Measurements from ENCODE around the gene STYXL2.

The STYXL2 gene

DNA sequence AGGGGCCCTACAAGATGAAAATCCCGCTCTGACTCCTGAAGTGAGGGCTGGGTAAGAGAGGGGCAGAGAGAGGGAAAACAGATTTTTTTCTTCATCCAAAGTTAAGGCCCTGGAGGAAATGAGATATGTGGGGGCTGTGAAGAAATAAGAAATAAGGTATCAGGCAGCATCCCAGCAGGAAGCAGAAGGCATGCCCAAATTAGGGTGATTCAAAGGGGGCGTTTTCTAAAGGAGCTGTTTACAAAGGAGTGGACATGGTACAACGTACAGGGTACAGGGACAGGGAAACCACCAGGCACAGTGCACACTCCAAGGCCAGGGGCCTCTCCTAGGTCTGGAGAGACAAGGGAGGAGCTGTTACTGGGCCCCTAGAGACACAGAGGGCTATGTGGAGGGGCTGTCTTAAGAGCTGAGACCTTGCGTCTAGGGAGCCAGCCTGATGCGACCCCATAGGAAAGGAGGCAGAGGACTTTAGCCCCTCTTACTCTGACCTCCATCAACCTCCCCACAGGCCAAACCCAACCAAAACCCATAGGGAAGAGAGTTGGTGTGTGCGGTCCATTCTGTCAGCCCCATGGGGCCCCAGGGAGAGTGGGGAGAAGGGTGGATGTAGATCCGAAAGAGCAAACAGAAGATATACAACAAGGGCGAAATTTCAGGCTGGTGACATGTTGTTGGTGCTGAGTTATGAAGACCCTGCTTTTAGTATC is 38.6 kb downstream of the STYXL2 start:
- in situ Hi-C loops (cut with MboI; ENCODE audit: low pct_unique_long_range_greater_than_20kb, low sequenced_read_pairs, unreplicated experiment), result no loop called here
- no peak for DNase-seq (ENCODE audit: low spot score)
- TF ChIP-seq, protein P1, sequence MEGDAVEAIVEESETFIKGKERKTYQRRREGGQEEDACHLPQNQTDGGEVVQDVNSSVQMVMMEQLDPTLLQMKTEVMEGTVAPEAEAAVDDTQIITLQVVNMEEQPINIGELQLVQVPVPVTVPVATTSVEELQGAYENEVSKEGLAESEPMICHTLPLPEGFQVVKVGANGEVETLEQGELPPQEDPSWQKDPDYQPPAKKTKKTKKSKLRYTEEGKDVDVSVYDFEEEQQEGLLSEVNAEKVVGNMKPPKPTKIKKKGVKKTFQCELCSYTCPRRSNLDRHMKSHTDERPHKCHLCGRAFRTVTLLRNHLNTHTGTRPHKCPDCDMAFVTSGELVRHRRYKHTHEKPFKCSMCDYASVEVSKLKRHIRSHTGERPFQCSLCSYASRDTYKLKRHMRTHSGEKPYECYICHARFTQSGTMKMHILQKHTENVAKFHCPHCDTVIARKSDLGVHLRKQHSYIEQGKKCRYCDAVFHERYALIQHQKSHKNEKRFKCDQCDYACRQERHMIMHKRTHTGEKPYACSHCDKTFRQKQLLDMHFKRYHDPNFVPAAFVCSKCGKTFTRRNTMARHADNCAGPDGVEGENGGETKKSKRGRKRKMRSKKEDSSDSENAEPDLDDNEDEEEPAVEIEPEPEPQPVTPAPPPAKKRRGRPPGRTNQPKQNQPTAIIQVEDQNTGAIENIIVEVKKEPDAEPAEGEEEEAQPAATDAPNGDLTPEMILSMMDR (IDR thresholded peaks at IDR 0.05; ENCODE audit: extremely low read depth, insufficient read depth, missing control alignments), result no peak

DNA sequence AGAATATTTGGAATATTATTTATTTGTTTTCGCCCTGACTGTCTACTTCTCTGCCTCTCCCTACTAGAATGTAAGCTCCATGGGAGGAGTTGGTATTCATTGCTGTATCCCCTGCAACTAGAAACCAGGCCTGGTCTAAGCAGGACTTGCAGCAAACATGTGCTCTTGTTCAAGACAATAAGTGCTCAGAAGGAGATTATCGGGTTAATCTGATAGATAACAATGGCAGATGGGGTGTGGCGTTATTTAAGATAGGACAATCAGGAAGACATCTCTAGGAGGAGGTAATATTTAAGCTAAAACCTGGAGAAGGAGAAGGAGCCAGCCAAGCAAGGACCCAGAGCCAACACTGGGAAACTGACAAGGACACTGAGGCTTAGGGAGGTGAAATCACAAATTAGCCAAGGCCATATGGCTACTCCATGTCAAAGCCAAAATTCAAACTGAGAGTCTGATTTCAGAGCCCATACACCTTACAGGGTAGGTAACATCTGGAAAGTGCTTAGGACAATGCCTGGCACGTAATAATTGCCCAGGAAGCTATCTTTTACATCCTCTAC is 41.5 kb downstream of the STYXL2 start:
- no peak for DNase-seq (ENCODE audit: low spot score)
- TF ChIP-seq, protein P1 (IDR thresholded peaks at IDR 0.05; ENCODE audit: extremely low read depth, insufficient read depth, missing control alignments), result no peak
- in situ Hi-C loops (cut with MboI; ENCODE audit: low pct_unique_long_range_greater_than_20kb, low sequenced_read_pairs, unreplicated experiment), result no loop called here

DNA sequence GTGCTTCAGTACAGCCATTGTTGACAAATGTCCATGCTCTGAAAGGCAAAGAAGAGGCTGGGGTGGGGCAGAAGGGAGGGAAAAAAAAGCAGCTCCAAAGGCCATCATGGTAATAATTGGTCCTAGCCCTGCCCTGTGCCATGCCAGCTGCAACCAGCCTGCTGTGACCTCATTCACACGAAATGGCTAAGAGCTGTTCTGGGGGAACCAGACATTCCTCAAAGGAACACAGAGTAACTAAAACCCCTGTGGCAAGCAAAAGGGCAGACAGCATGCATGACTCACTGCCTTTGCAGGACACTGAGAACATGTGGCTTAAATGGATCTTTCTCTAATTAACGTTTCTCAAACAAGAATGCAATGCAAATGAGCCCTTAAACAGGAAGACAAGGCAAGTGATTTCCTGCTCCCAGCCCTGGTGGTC is 42.3 kb downstream of the STYXL2 start:
- in situ Hi-C loops (cut with MboI; ENCODE audit: low pct_unique_long_range_greater_than_20kb, low sequenced_read_pairs, unreplicated experiment), result no loop called here
- TF ChIP-seq, protein P1 (IDR thresholded peaks at IDR 0.05; ENCODE audit: extremely low read depth, insufficient read depth, missing control alignments), result no peak
- no peak for DNase-seq (ENCODE audit: low spot score)

DNA sequence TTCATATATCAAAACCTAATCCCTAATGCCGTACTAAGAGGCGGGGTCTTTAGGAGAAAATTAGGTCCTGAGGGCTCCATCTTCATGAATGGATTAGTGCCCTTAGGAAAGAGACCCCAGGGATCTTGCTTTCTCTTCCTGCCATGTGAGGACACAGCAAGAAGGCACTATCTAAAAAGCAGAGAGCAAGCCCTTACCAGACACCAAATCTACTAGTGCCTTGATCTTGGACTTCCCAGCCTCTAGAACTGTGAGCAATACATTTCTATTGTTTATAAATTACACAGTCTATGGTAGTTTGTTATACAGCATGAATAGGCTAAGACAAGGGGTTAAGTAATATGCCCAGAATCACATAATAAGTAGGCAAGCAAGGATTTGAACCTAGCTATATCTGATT is 42.9 kb downstream of the STYXL2 start:
- in situ Hi-C loops (cut with MboI; ENCODE audit: low pct_unique_long_range_greater_than_20kb, low sequenced_read_pairs, unreplicated experiment), result no loop called here
- no peak for DNase-seq (ENCODE audit: low spot score)
- TF ChIP-seq, protein P1 (IDR thresholded peaks at IDR 0.05; ENCODE audit: extremely low read depth, insufficient read depth, missing control alignments), result no peak

DNA sequence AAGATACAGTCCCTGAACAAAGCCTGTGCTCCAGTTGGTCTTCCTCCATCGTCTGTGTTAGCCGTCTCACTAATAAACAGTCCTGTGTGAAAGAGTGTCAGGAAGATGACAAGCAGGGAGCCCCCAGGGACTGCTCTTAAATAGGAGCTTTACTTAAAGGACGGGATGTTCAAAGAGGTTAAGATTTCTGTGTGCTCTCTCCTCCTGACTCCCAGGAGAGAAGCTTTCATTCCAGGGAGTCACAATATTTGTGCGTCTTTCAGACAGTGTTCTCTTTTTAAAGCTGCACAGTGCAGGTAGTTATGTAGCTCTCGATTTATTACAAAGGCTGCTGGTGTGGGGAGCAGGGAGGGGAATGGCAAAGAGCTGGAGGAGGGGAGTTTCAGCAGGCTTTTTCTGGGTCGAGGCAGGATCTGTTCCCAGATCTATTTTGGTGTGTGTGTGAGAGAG is 43.5 kb downstream of the STYXL2 start:
- TF ChIP-seq, protein P1 (IDR thresholded peaks at IDR 0.05; ENCODE audit: extremely low read depth, insufficient read depth, missing control alignments), result no peak
- no peak for DNase-seq (ENCODE audit: low spot score)
- in situ Hi-C loops (cut with MboI; ENCODE audit: low pct_unique_long_range_greater_than_20kb, low sequenced_read_pairs, unreplicated experiment), result no loop called here

DNA sequence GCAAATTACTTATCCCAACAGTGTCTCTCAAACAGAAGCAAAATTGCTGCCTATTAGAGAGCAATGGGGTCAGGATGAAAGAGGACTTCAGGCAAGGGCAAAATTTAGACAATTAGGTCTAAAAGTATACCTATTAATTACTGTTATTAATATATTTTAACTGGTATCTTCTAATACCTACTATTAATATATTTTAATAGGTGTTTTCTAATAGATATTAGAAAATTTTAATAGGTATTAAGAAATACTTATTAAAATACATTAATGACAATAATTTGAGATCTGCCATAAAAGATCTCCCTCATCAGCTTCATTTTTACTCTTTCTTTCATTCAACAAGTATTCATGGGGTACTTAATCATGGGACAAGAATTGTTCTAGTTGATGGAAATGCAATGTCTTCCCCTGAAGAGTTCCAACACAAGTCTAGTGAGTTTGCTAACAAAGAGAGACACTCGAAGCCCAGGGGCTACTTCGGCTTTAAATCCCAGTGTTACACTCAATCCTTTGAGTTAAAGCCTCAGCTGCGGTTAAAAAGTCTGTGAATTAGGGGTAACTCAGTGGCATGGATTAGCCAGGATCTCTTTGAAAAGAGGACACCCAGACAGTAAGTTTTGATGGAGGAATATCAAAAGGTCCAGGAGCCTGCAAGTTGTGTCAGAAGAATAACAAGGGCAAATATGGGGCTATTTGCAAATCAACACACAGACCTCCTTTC is 44.1 kb downstream of the STYXL2 start:
- in situ Hi-C loops (cut with MboI; ENCODE audit: low pct_unique_long_range_greater_than_20kb, low sequenced_read_pairs, unreplicated experiment), result no loop called here
- DNase-seq (ENCODE audit: low spot score), result no peak
- TF ChIP-seq, protein P1 (IDR thresholded peaks at IDR 0.05; ENCODE audit: extremely low read depth, insufficient read depth, missing control alignments), result no peak

Measured in GM13977 (cell line).